ENCODE results near the gene RNPEPL1.

RNPEPL1 gene

DNA sequence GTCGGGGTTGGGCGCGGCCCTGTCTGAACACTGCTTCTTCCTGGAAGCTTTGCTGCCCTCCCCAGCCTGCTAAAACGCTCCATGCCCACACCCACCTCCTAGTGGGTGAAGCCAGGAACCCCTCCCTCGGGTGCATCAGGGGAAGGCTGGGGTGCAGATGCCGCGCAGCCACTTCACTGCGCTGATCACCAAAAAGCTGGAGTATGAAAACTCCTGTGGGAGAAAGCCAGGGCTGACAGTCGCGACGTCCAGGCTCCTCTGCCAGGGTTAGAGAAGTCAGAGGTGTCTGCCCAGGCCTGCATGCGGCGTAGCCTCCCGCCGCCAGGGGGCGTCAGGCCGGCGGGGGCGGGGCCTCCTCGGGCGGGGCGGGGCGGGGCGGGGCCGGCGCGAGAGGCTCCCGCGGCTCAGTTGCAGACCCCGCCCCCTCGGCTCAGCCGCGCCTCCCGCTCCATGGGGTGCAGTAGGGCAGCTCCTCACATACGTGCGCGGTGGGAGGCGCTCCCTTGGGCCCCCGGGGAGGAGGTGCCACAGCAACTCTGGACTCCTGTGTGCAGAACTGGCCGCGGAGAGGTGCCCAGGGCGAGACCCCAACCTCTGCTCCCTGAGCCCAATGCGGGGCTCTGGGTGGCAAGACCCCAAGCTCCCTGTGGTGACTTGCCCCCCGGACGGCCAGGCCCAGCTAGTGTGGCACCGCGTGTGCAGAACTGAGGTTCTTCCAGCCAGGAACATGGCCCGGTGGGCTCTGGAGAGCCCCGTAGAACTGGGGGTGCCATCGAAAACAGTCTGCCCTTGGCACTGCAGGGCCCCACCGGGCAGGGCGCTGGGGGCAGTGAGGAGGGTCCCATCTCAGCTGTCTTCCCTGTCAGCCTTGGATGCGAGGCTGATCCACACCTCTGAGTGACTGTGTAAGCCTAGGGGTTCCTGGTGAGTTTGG, 1.8 kb upstream of the RNPEPL1 start:
- H3K9ac ChIP-seq (ENCODE audit: low read length): peak overlapping the region; percentile 83
- peaks cover 54% of the 10 kb centered on the region for H3K4me1 ChIP-seq (ENCODE audit: low read length)
- no peaks in the 10 kb centered on the region for H3K9me2 ChIP-seq (replicated peaks; ENCODE audit: insufficient read depth, low read length)
- peaks cover 76% of the 10 kb centered on the region for H3K79me2 ChIP-seq (ENCODE audit: low read length)
- H3K27me3 ChIP-seq (replicated peaks; ENCODE audit: insufficient read depth, low read length): no peaks in the 10 kb centered on the region
- DNase-seq: peak; percentile 94
- H3K9me3 ChIP-seq (replicated peaks; ENCODE audit: insufficient read depth, low read length): no peaks in the 10 kb centered on the region
- no peaks in the 10 kb centered on the region for H4K20me1 ChIP-seq (ENCODE audit: insufficient read depth, low read length)
- peaks cover 33% of the 10 kb centered on the region for H3F3A ChIP-seq (ENCODE audit: insufficient read depth, low read length)
- peak overlapping the region; percentile 99 for H3K27ac ChIP-seq (ENCODE audit: low read length)
- peak overlapping the region; percentile 70 for H3K4me3 ChIP-seq (ENCODE audit: low read length)
- no peaks in the 10 kb centered on the region for H3K36me3 ChIP-seq (replicated peaks; ENCODE audit: insufficient read depth, low read length)
- peak overlapping the region; percentile 95 for H3K4me2 ChIP-seq (ENCODE audit: low read depth, low read length)
- TF ChIP-seq EZH2phosphoT487 (IDR thresholded peaks at IDR 0.05; ENCODE audit: low read length) (no peak), EZH2 (optimal IDR thresholded peaks at IDR 0.05; ENCODE audit: low read depth, low read length) (no peak)
- TF ChIP-seq, protein P1, sequence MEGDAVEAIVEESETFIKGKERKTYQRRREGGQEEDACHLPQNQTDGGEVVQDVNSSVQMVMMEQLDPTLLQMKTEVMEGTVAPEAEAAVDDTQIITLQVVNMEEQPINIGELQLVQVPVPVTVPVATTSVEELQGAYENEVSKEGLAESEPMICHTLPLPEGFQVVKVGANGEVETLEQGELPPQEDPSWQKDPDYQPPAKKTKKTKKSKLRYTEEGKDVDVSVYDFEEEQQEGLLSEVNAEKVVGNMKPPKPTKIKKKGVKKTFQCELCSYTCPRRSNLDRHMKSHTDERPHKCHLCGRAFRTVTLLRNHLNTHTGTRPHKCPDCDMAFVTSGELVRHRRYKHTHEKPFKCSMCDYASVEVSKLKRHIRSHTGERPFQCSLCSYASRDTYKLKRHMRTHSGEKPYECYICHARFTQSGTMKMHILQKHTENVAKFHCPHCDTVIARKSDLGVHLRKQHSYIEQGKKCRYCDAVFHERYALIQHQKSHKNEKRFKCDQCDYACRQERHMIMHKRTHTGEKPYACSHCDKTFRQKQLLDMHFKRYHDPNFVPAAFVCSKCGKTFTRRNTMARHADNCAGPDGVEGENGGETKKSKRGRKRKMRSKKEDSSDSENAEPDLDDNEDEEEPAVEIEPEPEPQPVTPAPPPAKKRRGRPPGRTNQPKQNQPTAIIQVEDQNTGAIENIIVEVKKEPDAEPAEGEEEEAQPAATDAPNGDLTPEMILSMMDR (IDR thresholded peaks at IDR 0.05; ENCODE audit: low read length): peak; percentile 50
- peak overlapping the region; percentile 36; the same call in 1 of the 2 replicates for H2AFZ ChIP-seq (ENCODE audit: low read length)

DNA sequence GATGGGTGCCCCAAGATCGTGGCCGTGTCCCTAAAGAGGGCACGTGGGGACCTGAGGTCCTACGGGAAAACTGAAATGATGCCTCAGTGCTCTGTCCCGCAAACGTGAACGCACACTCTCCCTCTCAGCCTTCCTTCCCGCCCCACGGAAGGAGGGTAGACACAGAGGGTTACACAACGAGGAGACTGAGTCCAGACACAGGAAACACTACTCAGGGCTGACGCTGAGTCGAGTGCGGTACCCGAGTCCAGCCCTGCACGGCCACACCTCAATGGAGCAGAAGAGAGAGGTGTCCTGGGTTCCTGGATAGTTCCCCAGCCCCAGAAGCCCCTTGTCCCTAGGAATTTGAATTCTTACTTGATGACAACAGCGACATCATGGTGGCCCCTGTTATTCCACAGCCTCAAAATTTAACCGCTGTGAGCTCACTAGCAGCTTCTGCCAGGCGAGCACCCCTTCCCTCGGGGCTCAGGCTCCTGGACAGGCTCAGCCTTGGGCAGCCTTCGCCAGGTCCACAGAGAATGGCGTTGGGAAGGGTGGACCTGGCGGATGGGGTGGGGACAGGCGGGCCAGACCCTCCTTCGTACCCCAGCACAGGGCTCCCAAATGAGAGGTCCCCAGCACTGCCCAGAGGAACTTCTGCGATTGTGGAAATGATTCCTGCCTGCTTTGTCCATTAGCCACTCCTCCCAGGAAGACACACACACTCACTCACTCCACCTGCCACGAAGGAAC, 980 bp upstream of the RNPEPL1 start:
- DNase-seq: no peak
- no peaks in the 10 kb centered on the region for H4K20me1 ChIP-seq (ENCODE audit: insufficient read depth, low read length)
- peak overlapping the region; percentile 95 for H3K4me2 ChIP-seq (ENCODE audit: low read depth, low read length)
- no peaks in the 10 kb centered on the region for H3K9me3 ChIP-seq (replicated peaks; ENCODE audit: insufficient read depth, low read length)
- peak overlapping the region; percentile 70 for H3K4me3 ChIP-seq (ENCODE audit: low read length)
- H3K79me2 ChIP-seq (ENCODE audit: low read length): peaks cover 79% of the 10 kb centered on the region
- H3K36me3 ChIP-seq (replicated peaks; ENCODE audit: insufficient read depth, low read length): no peaks in the 10 kb centered on the region
- peak overlapping the region; percentile 81 for H3K27ac ChIP-seq (ENCODE audit: low read length)
- H2AFZ ChIP-seq (ENCODE audit: low read length): peak overlapping the region; percentile 58
- no peaks in the 10 kb centered on the region for H3K27me3 ChIP-seq (replicated peaks; ENCODE audit: insufficient read depth, low read length)
- no peaks in the 10 kb centered on the region for H3K9me2 ChIP-seq (replicated peaks; ENCODE audit: insufficient read depth, low read length)
- H3K9ac ChIP-seq (ENCODE audit: low read length): peak overlapping the region; percentile 79
- TF ChIP-seq EZH2phosphoT487 (IDR thresholded peaks at IDR 0.05; ENCODE audit: low read length) (no peak), EZH2 (optimal IDR thresholded peaks at IDR 0.05; ENCODE audit: low read depth, low read length) (no peak)
- TF ChIP-seq, protein P1 (IDR thresholded peaks at IDR 0.05; ENCODE audit: low read length): no peak
- peaks cover 53% of the 10 kb centered on the region for H3K4me1 ChIP-seq (ENCODE audit: low read length)
- peaks cover 26% of the 10 kb centered on the region for H3F3A ChIP-seq (ENCODE audit: insufficient read depth, low read length)

DNA sequence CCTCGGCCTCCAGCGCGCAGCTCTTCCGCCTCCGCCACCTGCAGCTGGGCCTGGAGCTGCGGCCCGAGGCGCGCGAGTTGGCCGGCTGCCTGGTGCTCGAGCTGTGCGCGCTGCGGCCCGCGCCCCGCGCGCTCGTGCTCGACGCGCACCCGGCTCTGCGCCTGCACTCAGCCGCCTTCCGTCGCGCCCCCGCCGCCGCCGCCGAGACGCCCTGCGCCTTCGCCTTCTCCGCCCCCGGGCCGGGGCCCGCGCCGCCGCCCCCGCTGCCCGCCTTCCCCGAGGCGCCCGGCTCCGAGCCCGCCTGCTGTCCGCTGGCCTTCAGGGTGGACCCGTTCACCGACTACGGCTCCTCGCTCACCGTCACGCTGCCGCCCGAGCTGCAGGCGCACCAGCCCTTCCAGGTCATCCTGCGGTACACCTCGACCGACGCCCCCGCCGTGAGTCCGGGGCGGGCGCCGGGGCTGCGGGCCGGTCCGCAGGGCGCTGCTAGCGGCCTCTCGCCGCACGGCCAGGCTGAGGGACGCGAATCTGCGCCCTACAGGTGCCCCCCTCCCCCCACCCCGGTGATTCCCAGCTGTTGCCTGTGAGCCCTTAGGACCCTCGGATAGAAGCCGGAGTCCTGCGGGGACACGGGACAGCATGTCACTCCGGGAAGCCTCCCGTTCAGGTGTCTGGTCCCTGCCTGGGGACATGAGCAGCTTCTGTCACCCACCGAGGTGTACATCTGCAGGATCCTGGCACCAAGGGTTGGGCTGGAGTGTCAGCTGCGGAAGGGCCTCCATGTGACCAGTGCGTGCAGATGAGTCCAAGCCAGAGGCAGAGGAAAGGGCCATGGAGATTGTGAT, 616 bp downstream of the RNPEPL1 start:
- Histone ChIP-seq H3K27ac (ENCODE audit: low read length) (peak overlapping the region; percentile 37; the same call in 1 of the 2 replicates), H3K9me3 (replicated peaks; ENCODE audit: insufficient read depth, low read length) (no peaks in the 10 kb centered on the region), H4K20me1 (ENCODE audit: insufficient read depth, low read length) (no peaks in the 10 kb centered on the region), H3K9me2 (replicated peaks; ENCODE audit: insufficient read depth, low read length) (no peaks in the 10 kb centered on the region), H3K9ac (ENCODE audit: low read length) (peak overlapping the region; percentile 79), H3K36me3 (replicated peaks; ENCODE audit: insufficient read depth, low read length) (no peaks in the 10 kb centered on the region), H2AFZ (ENCODE audit: low read length) (0 out of 2 replicates have a peak overlapping the region, but pooled peaks have one; percentile 23), H3K79me2 (ENCODE audit: low read length) (peaks cover 73% of the 10 kb centered on the region), H3K4me2 (ENCODE audit: low read depth, low read length) (peak overlapping the region; percentile 76), H3K4me3 (ENCODE audit: low read length) (peak overlapping the region; percentile 83), H3K27me3 (replicated peaks; ENCODE audit: insufficient read depth, low read length) (no peaks in the 10 kb centered on the region), H3F3A (ENCODE audit: insufficient read depth, low read length) (peaks cover 23% of the 10 kb centered on the region), H3K4me1 (ENCODE audit: low read length) (peaks cover 39% of the 10 kb centered on the region)
- TF ChIP-seq, protein P1 (IDR thresholded peaks at IDR 0.05; ENCODE audit: low read length): no peak
- TF ChIP-seq EZH2phosphoT487 (IDR thresholded peaks at IDR 0.05; ENCODE audit: low read length) (no peak), EZH2 (optimal IDR thresholded peaks at IDR 0.05; ENCODE audit: low read depth, low read length) (no peak)
- peak; percentile 68 for DNase-seq

All from MM.1S (cell line).